H1 (cell line): Measurements from ENCODE around the gene NCOA1. TPM values are rescaled to one million over a fixed set of nuclear protein-coding genes. Genes with fewer than 3 reads are reported as not detected.

Source experiments
- CTCF ChIA-PET: fragments of 300-600 bp; sonication (Branson Sonifier 250); formaldehyde crosslinking; loops from one replicate; lab custom pipeline; 2021; ENCODE audit not compliant: partially characterized antibody; lab: Charles Lee
- POLR2A ChIA-PET: fragments of 300-600 bp; sonication (Branson Sonifier 250); formaldehyde crosslinking; loops from one replicate; lab custom pipeline; 2021; ENCODE audit warnings: inconsistent platforms; ENCODE audit not compliant: partially characterized antibody; lab: Charles Lee
- DNase-seq, 2 experiments: peaks; one replicate each; pipeline versions ENCODE4 v3.0.0 to v3.0.0-alpha.2; 2010 to 2022; ENCODE audit warnings: low spot score in 2 of 2, low read depth in 1 of 2, mixed read lengths in 1 of 2
- FAIRE-seq: peaks from 2 replicates; lab custom pipeline; 2011; peaks lifted over from hg19 to GRCh38; lab: Jason Lieb, UNC
- H2AFZ ChIP-seq: 2 replicates; pipeline ENCODE4 v1.8.1; 2012; ENCODE audit warnings: low read length, inconsistent platforms
- H2AK5ac ChIP-seq: 2 replicates; pipeline ENCODE4 v1.6.1; 2013; ENCODE audit warnings: low read depth, low read length
- H2BK120ac ChIP-seq: replicated peaks from 2 replicates; pipeline ENCODE3; 2013; ENCODE audit warnings: low read depth, low read length, inconsistent platforms
- H2BK12ac ChIP-seq: 2 replicates; pipeline ENCODE4 v1.6.1; 2013; ENCODE audit warnings: low read depth, low read length
- H2BK15ac ChIP-seq: 2 replicates; pipeline ENCODE4 v1.6.1; 2013; ENCODE audit warnings: low read length
- H2BK20ac ChIP-seq: 2 replicates; pipeline ENCODE4 v1.6.1; 2013; ENCODE audit warnings: low read length
- H2BK5ac ChIP-seq: 2 replicates; pipeline ENCODE4 v1.6.1; 2013; ENCODE audit warnings: low read depth, low read length
- H3K14ac ChIP-seq: 2 replicates; pipeline ENCODE4 v1.6.1; 2013; ENCODE audit warnings: inconsistent platforms; ENCODE audit not compliant: insufficient read length
- H3K18ac ChIP-seq: 2 replicates; pipeline ENCODE4 v1.6.1; 2013; ENCODE audit warnings: low read length; ENCODE audit errors: extremely low read depth
- H3K23ac ChIP-seq: 2 replicates; pipeline ENCODE4 v1.6.1; 2013; ENCODE audit warnings: inconsistent platforms; ENCODE audit not compliant: insufficient read length
- H3K23me2 ChIP-seq: 2 replicates; pipeline ENCODE4 v1.6.1; 2013; ENCODE audit warnings: low read depth, low read length
- H3K27ac ChIP-seq: 2 replicates; pipeline ENCODE4 v1.6.1; 2011; ENCODE audit warnings: low read depth, low read length, inconsistent platforms
- H3K27me3 ChIP-seq, 4 experiments: replicated peaks in 1 of 4; 1 replicate in 1 of 4; 2 replicates in 3 of 4; pipeline versions ENCODE4 v1.6.1 to v1.8.1; 2011 to 2013; ENCODE audit warnings: low read length in 3 of 4, mild to moderate bottlenecking in 3 of 4, inconsistent platforms in 2 of 4, mixed read lengths in 2 of 4, moderate library complexity in 1 of 4; ENCODE audit not compliant: control insufficient read depth in 3 of 4, insufficient read depth in 3 of 4; ENCODE audit errors: extremely low read depth in 1 of 4
- H3K36me3 ChIP-seq, 4 experiments: 2 replicates each; pipeline versions ENCODE4 v1.6.1 to v1.8.1; 2011 to 2013; ENCODE audit warnings: mild to moderate bottlenecking in 4 of 4, low read length in 3 of 4, moderate library complexity in 2 of 4, control low read depth in 1 of 4, inconsistent platforms in 1 of 4; ENCODE audit not compliant: insufficient read depth in 4 of 4, control insufficient read depth in 2 of 4
- H3K4ac ChIP-seq: replicated peaks from 2 replicates; pipeline ENCODE3; 2013; ENCODE audit warnings: low read length, low read depth, mixed read lengths, inconsistent platforms; ENCODE audit not compliant: insufficient read length
- H3K4me1 ChIP-seq, 4 experiments: replicated peaks in 1 of 4; 1 replicate in 1 of 4; 2 replicates in 3 of 4; pipeline versions ENCODE4 v1.6.1 to v1.8.1; 2011 to 2013; ENCODE audit warnings: low read length in 3 of 4, inconsistent platforms in 2 of 4, mixed read lengths in 1 of 4; ENCODE audit not compliant: insufficient read depth in 4 of 4, control insufficient read depth in 3 of 4
- H3K4me2 ChIP-seq, 2 experiments: 2 replicates each; pipeline versions ENCODE4 v1.6.1 to v1.8.1; 2011 to 2013; ENCODE audit warnings: low read depth in 2 of 2, low read length in 2 of 2, control low read depth in 1 of 2, inconsistent platforms in 1 of 2, mild to moderate bottlenecking in 1 of 2; ENCODE audit not compliant: insufficient read depth in 1 of 2
- H3K4me3 ChIP-seq, 4 experiments: fragments of 200-600, 300-600 bp in 1 of 4; sonication (generic), shearing (Covaris generic), sonication (Bioruptor Twin) in 1 of 4; 2 replicates each; pipeline versions ENCODE4 v1.5.1 to v1.8.1; 2011 to 2016; ENCODE audit warnings: low read length in 4 of 4, low read depth in 3 of 4, control low read depth in 2 of 4, inconsistent platforms in 2 of 4, mild to moderate bottlenecking in 2 of 4, mixed read lengths in 1 of 4, moderate library complexity in 1 of 4; ENCODE audit not compliant: insufficient read depth in 2 of 4; ENCODE audit errors: extremely low read depth in 1 of 4
- H3K56ac ChIP-seq: replicated peaks from 2 replicates; pipeline ENCODE3; 2013; ENCODE audit warnings: low read depth, mild to moderate bottlenecking, mixed read lengths, low read length, inconsistent platforms; ENCODE audit not compliant: insufficient read length
- H3K79me1 ChIP-seq: 2 replicates; pipeline ENCODE4 v1.6.1; 2013; ENCODE audit warnings: low read depth, low read length, control low read depth
- H3K79me2 ChIP-seq, 2 experiments: 2 replicates each; pipeline versions ENCODE4 v1.6.1 to v1.8.1; 2012 to 2013; ENCODE audit warnings: low read length in 2 of 2, mild to moderate bottlenecking in 2 of 2, inconsistent platforms in 1 of 2; ENCODE audit not compliant: insufficient read depth in 2 of 2, control insufficient read depth in 1 of 2
- H3K9ac ChIP-seq, 4 experiments: replicated peaks in 1 of 4; 1 replicate in 1 of 4; 2 replicates in 3 of 4; pipeline versions ENCODE4 v1.6.1 to v1.8.1; 2011 to 2013; ENCODE audit warnings: low read depth in 3 of 4, low read length in 3 of 4, control low read depth in 2 of 4, mild to moderate bottlenecking in 2 of 4, moderate library complexity in 2 of 4, inconsistent platforms in 1 of 4; ENCODE audit errors: extremely low read depth in 1 of 4
- H3K9me3 ChIP-seq, 2 experiments: 2 replicates each; pipeline versions ENCODE4 v1.6.1 to v1.8.1; 2012 to 2013; ENCODE audit warnings: mild to moderate bottlenecking in 2 of 2, moderate library complexity in 2 of 2, control low read depth in 1 of 2, inconsistent platforms in 1 of 2, low read depth in 1 of 2, low read length in 1 of 2, mixed read lengths in 1 of 2; ENCODE audit not compliant: insufficient read depth in 2 of 2
- H4K20me1 ChIP-seq, 2 experiments: replicated peaks in 1 of 2; 2 replicates each; pipeline versions ENCODE3 to v1.8.1; 2011 to 2013; ENCODE audit warnings: inconsistent platforms in 2 of 2, low read length in 2 of 2, mild to moderate bottlenecking in 1 of 2; ENCODE audit not compliant: insufficient read depth in 2 of 2, control insufficient read depth in 1 of 2
- H4K5ac ChIP-seq: 2 replicates; pipeline ENCODE4 v1.6.1; 2013; ENCODE audit warnings: low read length, low read depth, mixed read lengths, inconsistent platforms; ENCODE audit not compliant: insufficient read length
- H4K8ac ChIP-seq: 2 replicates; pipeline ENCODE4 v1.8.0; 2013; ENCODE audit warnings: mild to moderate bottlenecking, moderate library complexity, low read length, inconsistent platforms; ENCODE audit not compliant: insufficient read depth; ENCODE audit errors: extremely low read depth
- H4K91ac ChIP-seq: replicated peaks from 2 replicates; pipeline ENCODE3; 2013; ENCODE audit warnings: low read length, mixed read lengths, inconsistent platforms; ENCODE audit not compliant: insufficient read length
- CBX5 ChIP-seq: fragments of 300-800, 300-1000 bp; sonication (generic); IDR thresholded peaks from 2 replicates; pipeline ENCODE4 v1.7.1; 2016; ENCODE audit warnings: antibody characterized with exemption, low read length, low read depth
- HDAC6 ChIP-seq: IDR thresholded peaks from one replicate; pipeline ENCODE4 v1.7.1; 2012; ENCODE audit warnings: low read depth, mild to moderate bottlenecking, inconsistent platforms, low read length, moderate library complexity
- POLR2AphosphoS5 ChIP-seq: IDR thresholded peaks from 2 replicates; pipeline ENCODE4 v1.6.1; 2011; ENCODE audit warnings: low read depth, low read length
- SAP30 ChIP-seq: fragments of 300-600 bp; sonication (generic); IDR thresholded peaks from 2 replicates; pipeline ENCODE4 v1.7.1; 2012; ENCODE audit warnings: low read length, moderate library complexity, mild to moderate bottlenecking, inconsistent platforms; ENCODE audit not compliant: insufficient read depth, insufficient replicate concordance
- SP1 ChIP-seq: IDR thresholded peaks from 2 replicates; pipeline ENCODE4 v1.6.1; 2011; ENCODE audit warnings: low read depth, low read length
- SRF ChIP-seq: IDR thresholded peaks from 2 replicates; pipeline ENCODE4 v1.6.1; 2011; ENCODE audit warnings: mild to moderate bottlenecking, low read depth, low read length, moderate library complexity
- WGBS, 2 experiments: shearing (Covaris generic) in 1 of 2; methylation state at CpG; one replicate each; pipeline versions ENCODE4 v1.1.6 to v1.1.7; 2013 to 2015; ENCODE audit warnings: low lambda C conversion rate in 2 of 2, mixed read lengths in 2 of 2, inconsistent platforms in 1 of 2, low coverage in 1 of 2, missing lambda C conversion rate in 1 of 2; ENCODE audit not compliant: insufficient replicate concordance in 2 of 2, insufficient coverage in 1 of 2, insufficient read length in 1 of 2; ENCODE audit errors: extremely low coverage in 1 of 2, missing lambda C conversion rate in 1 of 2; 5-methylcytosine and 5-hydroxymethylcytosine counted together
- polyA plus RNA-seq, 7 experiments: library from polyadenylated mRNA; depleted of rRNA in 3 of 7; stranded (reverse) in 5 of 7; unstranded in 2 of 7; fragments of >200 nt in 5 of 7; fragments of 200-250 nt in 2 of 7; gene quantifications; 1 replicate in 5 of 7; 2 replicates in 1 of 7; 4 replicates in 1 of 7; pipeline versions ENCODE4 v1.2.1 to v1.2.3, GENCODE V29; 2011 to 2013; ENCODE audit warnings: missing spikeins in 2 of 7, mixed read lengths in 2 of 7
- total RNA-seq: library from RNA; stranded (reverse); fragmentation: NEBNext Ultra II Directional; extraction: Animal tissue kit (Norgen Biotek cat#: 25700); gene quantifications from 2 replicates; pipeline ENCODE4 v1.2.1, GENCODE V29; 2021
- TF ChIP-seq, protein P1 (sequence below), 3 experiments: IDR thresholded peaks; 1 replicate in 2 of 3; 2 replicates in 1 of 3; pipeline versions ENCODE4 v1.5.1 to v1.6.1; 2011; ENCODE audit warnings: low read length in 3 of 3, mild to moderate bottlenecking in 3 of 3, inconsistent platforms in 2 of 3, low read depth in 1 of 3, moderate library complexity in 1 of 3; ENCODE audit not compliant: insufficient read depth in 1 of 3; ENCODE audit errors: control extremely low read depth in 1 of 3

NCOA1 gene
- total and polyA plus RNA-seq, 2 of the 8 experiments (the other 6 are each of a cell fraction or from before 2014, with no cell fraction given): 12.8 to 17.9 TPM

DNA sequence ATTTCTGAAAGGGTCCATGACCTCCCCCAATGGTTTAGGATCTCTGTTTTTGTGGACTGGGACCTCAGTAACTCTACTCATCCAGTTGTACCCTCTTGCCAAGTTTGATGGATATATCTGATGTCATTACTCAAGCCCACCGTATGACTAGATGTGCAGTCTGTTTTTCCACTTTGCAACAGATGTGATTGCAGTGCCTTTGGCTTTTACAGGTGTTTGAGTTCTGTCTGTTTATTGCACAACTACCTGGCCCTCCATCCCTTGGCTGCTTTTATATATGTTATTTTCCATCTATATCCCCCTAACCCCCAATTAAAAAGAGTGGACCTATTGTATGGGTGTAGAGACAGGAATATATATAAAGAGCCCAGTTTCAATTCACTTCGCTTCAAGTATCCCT is 10.8 kb downstream of the NCOA1 start:
- POLR2A ChIA-PET: no interaction called here
- Histone ChIP-seq H3K9me3 (no peaks in the 10 kb centered on the region), H3K4me3 (no peak overlapping the region)
- TF ChIP-seq POLR2AphosphoS5 (no peak), SP1 (no peak), CBX5 (no peak), HDAC6 (no peak), SAP30 (no peak), SRF (no peak)
- TF ChIP-seq, protein P1, sequence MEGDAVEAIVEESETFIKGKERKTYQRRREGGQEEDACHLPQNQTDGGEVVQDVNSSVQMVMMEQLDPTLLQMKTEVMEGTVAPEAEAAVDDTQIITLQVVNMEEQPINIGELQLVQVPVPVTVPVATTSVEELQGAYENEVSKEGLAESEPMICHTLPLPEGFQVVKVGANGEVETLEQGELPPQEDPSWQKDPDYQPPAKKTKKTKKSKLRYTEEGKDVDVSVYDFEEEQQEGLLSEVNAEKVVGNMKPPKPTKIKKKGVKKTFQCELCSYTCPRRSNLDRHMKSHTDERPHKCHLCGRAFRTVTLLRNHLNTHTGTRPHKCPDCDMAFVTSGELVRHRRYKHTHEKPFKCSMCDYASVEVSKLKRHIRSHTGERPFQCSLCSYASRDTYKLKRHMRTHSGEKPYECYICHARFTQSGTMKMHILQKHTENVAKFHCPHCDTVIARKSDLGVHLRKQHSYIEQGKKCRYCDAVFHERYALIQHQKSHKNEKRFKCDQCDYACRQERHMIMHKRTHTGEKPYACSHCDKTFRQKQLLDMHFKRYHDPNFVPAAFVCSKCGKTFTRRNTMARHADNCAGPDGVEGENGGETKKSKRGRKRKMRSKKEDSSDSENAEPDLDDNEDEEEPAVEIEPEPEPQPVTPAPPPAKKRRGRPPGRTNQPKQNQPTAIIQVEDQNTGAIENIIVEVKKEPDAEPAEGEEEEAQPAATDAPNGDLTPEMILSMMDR (IDR thresholded peaks at IDR 0.05; ENCODE audit: control extremely low read depth in 1 of 3, insufficient read depth in 1 of 3, low read depth in 1 of 3, low read length in 3 of 3): no peak
- TF ChIP-seq, all 59 proteins: peak for 0
- H2BK20ac ChIP-seq: no peak overlapping the region
- no peak for FAIRE-seq
- no peaks in the 10 kb centered on the region for H3K36me3 ChIP-seq
- H3K23me2 ChIP-seq: no peaks in the 10 kb centered on the region; the same call in 1 of the 2 replicates
- H3K14ac ChIP-seq: no peak overlapping the region
- H2BK15ac ChIP-seq: no peak overlapping the region
- no peak for DNase-seq
- H4K8ac ChIP-seq: no peak overlapping the region
- no peaks in the 10 kb centered on the region for H3K79me1 ChIP-seq
- H3K23ac ChIP-seq: no peak overlapping the region
- no peak overlapping the region for H4K5ac ChIP-seq
- H2BK5ac ChIP-seq: no peak overlapping the region
- no peak overlapping the region for H3K4me2 ChIP-seq
- no peak overlapping the region for H2AK5ac ChIP-seq
- 84% methylated on average over 2 of the region's 2 CpGs; no CpG with 5 or more reads in 1 of the 2 experiments for WGBS, 2 experiments
- H3K27me3 ChIP-seq: no peaks in the 10 kb centered on the region
- no peaks in the 10 kb centered on the region for H4K20me1 ChIP-seq
- H3K4ac ChIP-seq: no peak overlapping the region
- H3K4me1 ChIP-seq: peaks cover 0 to 4% (median 0%) of the 10 kb centered on the region in 4 experiments; a peak in 1 of 7 replicates
- H3K56ac ChIP-seq: no peak overlapping the region
- CTCF ChIA-PET: interaction anchor here (0.6 kb wide), 1 partner anchor 47 kb away, joined by 4 read pairs; no protein-coding TSS in a partner anchor
- no peak overlapping the region for H3K27ac ChIP-seq
- H3K79me2 ChIP-seq: peaks cover 0 to 39% of the 10 kb centered on the region in 2 experiments; a peak in 2 of 4 replicates
- no peak overlapping the region for H3K18ac ChIP-seq
- H3K9ac ChIP-seq: no peak overlapping the region
- no peak overlapping the region for H2BK120ac ChIP-seq
- H2AFZ ChIP-seq: no peak overlapping the region
- H4K91ac ChIP-seq: no peak overlapping the region
- no peak overlapping the region for H2BK12ac ChIP-seq
